Transverse colon (tissue), 4 donors: ENCODE measurements around the gene CCDC185. TPM values are rescaled to one million over a fixed set of nuclear protein-coding genes. Genes with fewer than 3 reads are reported as not detected.

Source experiments
- DNase-seq: peaks from one replicate; pipeline ENCODE4 v3.0.0-alpha.2; 2019
- H3K27ac ChIP-seq, 4 donors: fragments of 200-600 bp; sonication (generic); 2 replicates each; pipeline ENCODE4 v1.5.1; 2016 to 2018; ENCODE audit warnings: inconsistent platforms in 4 of 4
- H3K27me3 ChIP-seq: fragments of 200-600 bp; sonication (generic); 2 replicates; pipeline ENCODE4 v1.5.1; 2017; ENCODE audit warnings: inconsistent platforms
- H3K36me3 ChIP-seq, 4 donors: fragments of 200-600 bp; sonication (generic); 2 replicates each; pipeline ENCODE4 v1.5.1; 2017 to 2019; ENCODE audit warnings: inconsistent platforms in 4 of 4
- H3K4me1 ChIP-seq, 4 donors: fragments of 200-600 bp; sonication (generic); 2 replicates each; pipeline ENCODE4 v1.5.1; 2017 to 2020; ENCODE audit warnings: inconsistent platforms in 4 of 4
- H3K4me3 ChIP-seq, 4 donors: fragments of 200-600 bp; sonication (generic); 1 replicate in 1 of 4; 2 replicates in 3 of 4; pipeline versions ENCODE4 v1.5.1 to v1.6.1; 2017 to 2019; ENCODE audit warnings: inconsistent platforms in 4 of 4
- H3K9me3 ChIP-seq, 2 donors: fragments of 200-600 bp; sonication (generic); 2 replicates each; pipeline ENCODE4 v1.5.1; 2017 to 2019; ENCODE audit warnings: inconsistent platforms in 2 of 2
- EP300 ChIP-seq: sonication (generic); formaldehyde crosslinking; IDR thresholded peaks from one replicate; pipeline ENCODE4 v1.6.1; 2017; ENCODE audit warnings: antibody characterized with exemption, low read depth
- POLR2A ChIP-seq: fragments of 450-650 bp; IDR thresholded peaks from one replicate; pipeline ENCODE4 v1.6.1; 2016; ENCODE audit warnings: antibody characterized with exemption, mild to moderate bottlenecking, moderate library complexity
- POLR2AphosphoS5 ChIP-seq, 3 donors: sonication (generic); formaldehyde crosslinking; IDR thresholded peaks; one replicate each; pipeline ENCODE4 v1.6.1; 2016; ENCODE audit warnings: antibody characterized with exemption in 3 of 3
- WGBS, 2 donors: methylation state at CpG; one replicate each; pipeline ENCODE4 v1.1.5; 2018; ENCODE audit warnings: low coverage in 1 of 2; 5-methylcytosine and 5-hydroxymethylcytosine counted together
- in situ Hi-C, 4 donors: fragments of 200-750 bp; cut with MboI; loops; one replicate each; pipeline versions ENCODE4 v1.15.0 to v1.15.1; 2017; ENCODE audit warnings: low sequenced_read_pairs in 3 of 4, low pct_ligation_motif_present in 1 of 4, low pct_unique_long_range_greater_than_20kb in 1 of 4
- intact Hi-C: fragments of 100-400 bp; cut with DNase I; formaldehyde crosslinking; loops from one replicate; pipeline ENCODE4 v1.15.1; 2023; ENCODE audit warnings: low total_unique reads
- total RNA-seq, 4 donors: library from RNA; depleted of rRNA; stranded (reverse); fragments of >200 nt; gene quantifications; one replicate each; pipeline ENCODE4 v1.1.0, GENCODE V29; 2016
- TF ChIP-seq, protein P1 (sequence below), 5 experiments: fragments of 200-600 bp in 3 of 5; fragments of 450-650 bp in 2 of 5; sonication (generic) in 3 of 5; IDR thresholded peaks; 1 replicate in 2 of 5; 2 replicates in 3 of 5; pipeline ENCODE4 v1.5.1; 2016 to 2017; ENCODE audit warnings: antibody characterized with exemption in 5 of 5, inconsistent platforms in 3 of 5, mild to moderate bottlenecking in 2 of 5, moderate library complexity in 1 of 5

The CCDC185 gene
- total RNA-seq, 4 donors from 2014 or later = not detected

DNA sequence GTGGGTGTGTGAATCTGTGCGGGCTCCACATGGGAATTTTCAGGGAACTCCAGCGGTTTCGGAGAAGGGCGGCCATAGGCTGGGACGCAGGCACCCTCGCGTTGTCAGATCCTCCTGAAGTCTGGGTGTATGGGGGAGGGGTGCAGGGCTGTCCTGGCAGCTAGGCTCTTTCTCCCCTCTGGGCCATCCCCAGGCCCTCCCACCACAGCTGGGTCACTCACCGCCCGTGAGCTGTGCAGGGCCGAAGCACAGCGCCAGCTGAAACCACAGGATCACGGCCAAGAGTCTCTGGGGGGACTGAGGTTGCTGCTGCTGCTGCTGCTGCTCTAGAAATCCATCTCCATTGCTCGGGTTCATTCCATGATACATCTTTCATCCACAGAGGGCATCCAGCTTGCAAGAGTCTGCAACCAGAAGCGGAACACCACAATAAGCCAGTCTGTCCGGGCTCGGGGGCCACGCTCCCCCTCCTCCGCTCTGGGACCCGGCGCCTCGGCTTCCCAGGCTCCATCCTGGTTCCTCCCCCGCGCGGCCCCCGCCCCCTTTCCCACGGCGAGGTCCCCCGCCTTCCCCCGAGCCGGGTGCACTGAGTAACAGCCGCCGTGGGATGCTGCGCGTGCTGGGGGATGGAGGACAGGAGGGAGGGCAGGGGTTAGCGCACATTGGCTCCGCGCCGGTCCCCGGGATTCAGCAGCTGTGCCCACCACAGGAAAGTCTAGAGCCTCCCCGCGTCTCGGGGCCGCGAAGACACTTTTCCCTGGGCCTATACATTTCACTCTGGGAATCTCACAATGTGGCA is 30.0 kb upstream of the CCDC185 start:
- in situ Hi-C loops (no loop called here), intact Hi-C loops (no loop called here)
- H3K4me3 ChIP-seq = peak overlapping the region; percentile 35 to 60 (median 46)
- H3K9me3 ChIP-seq = no peaks in the 10 kb centered on the region
- H3K27me3 ChIP-seq = peaks cover 65% of the 10 kb centered on the region
- no peaks in the 10 kb centered on the region for H3K36me3 ChIP-seq
- 6% methylated on average over 34 of the region's 44 CpGs; no CpG with 5 or more reads in 1 of the 2 donors for WGBS, 2 donors
- no peak overlapping the region for H3K27ac ChIP-seq
- H3K4me1 ChIP-seq = peaks cover 12 to 18% (median 13%) of the 10 kb centered on the region in 4 donors
- DNase-seq = peak; percentile 16
- TF ChIP-seq POLR2AphosphoS5 (IDR thresholded peaks at IDR 0.05) (no peak), EP300 (no peak), POLR2A (no peak)
- TF ChIP-seq, protein P1, sequence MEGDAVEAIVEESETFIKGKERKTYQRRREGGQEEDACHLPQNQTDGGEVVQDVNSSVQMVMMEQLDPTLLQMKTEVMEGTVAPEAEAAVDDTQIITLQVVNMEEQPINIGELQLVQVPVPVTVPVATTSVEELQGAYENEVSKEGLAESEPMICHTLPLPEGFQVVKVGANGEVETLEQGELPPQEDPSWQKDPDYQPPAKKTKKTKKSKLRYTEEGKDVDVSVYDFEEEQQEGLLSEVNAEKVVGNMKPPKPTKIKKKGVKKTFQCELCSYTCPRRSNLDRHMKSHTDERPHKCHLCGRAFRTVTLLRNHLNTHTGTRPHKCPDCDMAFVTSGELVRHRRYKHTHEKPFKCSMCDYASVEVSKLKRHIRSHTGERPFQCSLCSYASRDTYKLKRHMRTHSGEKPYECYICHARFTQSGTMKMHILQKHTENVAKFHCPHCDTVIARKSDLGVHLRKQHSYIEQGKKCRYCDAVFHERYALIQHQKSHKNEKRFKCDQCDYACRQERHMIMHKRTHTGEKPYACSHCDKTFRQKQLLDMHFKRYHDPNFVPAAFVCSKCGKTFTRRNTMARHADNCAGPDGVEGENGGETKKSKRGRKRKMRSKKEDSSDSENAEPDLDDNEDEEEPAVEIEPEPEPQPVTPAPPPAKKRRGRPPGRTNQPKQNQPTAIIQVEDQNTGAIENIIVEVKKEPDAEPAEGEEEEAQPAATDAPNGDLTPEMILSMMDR (IDR thresholded peaks at IDR 0.05) = no peak

DNA sequence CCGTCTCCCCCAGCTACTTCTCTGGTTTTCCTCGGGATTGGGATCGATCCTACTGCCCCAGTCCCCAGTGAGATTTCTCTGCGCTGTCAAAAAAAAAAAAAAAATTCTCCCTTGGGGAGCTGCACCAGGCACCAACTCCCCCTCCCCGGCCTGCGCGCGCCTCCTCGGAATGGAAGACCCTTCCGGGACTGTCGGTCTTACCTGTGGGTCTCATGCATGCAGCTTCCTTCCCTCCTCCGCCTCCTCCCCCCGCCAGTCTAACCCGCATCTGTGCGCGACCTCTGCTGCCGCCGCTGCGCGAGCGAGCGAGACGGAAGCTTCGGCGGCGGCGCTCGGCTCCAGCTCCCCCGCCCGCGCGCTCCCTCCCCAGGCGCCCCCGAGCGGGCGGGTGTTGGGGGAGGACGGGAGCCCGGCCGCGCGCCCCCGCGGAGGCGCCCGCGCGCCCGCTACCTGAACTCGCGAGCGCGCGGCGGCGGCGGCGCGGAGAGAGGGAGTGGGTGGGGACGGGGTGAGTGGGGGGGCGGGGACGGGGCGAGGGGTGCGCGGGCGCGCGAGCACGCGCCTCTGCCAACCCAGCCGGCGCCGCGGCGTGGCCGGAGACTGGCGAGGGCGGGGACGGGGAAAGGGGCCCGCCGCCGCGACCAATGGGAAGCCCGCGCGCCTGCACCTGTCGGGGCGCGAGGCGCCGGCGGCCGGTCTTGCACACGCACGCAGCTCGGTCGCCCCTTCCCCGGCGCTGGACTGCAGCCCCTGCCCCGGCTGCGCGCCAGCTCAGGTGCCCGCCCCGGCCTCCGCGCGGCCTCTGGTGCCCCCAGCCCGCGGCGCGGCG is 29.1 kb upstream of the CCDC185 start, which contains the start of gene SUSD4:
Gene SUSD4 (minus strand): TSS at position 321 of the 829 bp plus-strand sequence. CDS start 751 bp downstream, outside the sequence.
- Histone ChIP-seq H3K9me3 (no peaks in the 10 kb centered on the region), H3K4me1 (peaks cover 12 to 18% (median 13%) of the 10 kb centered on the region in 4 donors), H3K36me3 (no peaks in the 10 kb centered on the region), H3K4me3 (peak within 1 kb of the TSS; percentile 35 to 60 (median 46)), H3K27me3 (peaks cover 61% of the 10 kb centered on the region), H3K27ac (no peak within 1 kb of the TSS)
- TF ChIP-seq POLR2AphosphoS5 (IDR thresholded peaks at IDR 0.05) = no peak
- no peak for TF ChIP-seq EP300
- no peak for TF ChIP-seq POLR2A
- TF ChIP-seq, protein P1 (IDR thresholded peaks at IDR 0.05) = no peak
- in situ Hi-C loops (no loop called here), intact Hi-C loops (no loop called here)
- peak; percentile 38 for DNase-seq
- 1% methylated on average over 41 of the region's 111 CpGs; no CpG with 5 or more reads in 1 of the 2 donors for WGBS, 2 donors

DNA sequence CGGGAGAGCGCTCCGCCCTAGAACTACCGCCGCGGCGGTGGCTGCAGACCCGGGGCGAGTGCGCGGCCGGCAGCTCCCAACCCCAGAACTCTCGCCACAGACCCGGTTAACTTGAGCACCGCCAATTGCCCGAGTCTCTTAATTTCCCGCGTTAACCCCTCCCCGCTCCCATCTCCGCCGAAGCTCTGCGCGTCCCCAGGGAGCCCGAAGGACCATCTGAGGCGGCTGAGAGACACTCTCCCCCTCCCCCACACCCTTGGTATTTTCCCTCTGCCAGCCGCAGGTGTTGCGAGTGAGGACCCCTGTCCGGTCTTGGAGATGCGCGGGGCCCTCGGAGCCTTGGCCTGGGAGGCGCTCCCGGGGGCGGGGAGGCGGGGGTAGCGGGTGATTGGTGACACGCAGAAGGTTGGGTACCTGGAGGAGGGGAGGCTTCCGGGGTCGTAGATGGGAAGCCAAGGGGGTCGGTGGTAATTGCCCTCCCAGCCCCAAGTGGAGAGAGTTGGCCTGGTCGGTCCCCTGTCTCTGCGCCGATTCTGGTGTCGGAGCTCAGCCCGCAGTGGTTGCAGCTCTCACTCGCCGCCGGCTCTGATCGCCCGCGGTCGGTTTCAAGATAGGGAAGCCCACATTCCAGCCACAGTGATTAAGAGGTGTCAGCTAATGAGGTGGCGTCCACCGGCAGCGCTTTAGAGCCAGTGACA is 28.4 kb upstream of the CCDC185 start:
- in situ Hi-C loops (no loop called here), intact Hi-C loops (no loop called here)
- H3K9me3 ChIP-seq = no peaks in the 10 kb centered on the region
- H3K27me3 ChIP-seq = peaks cover 61% of the 10 kb centered on the region
- 0 to 2% methylated on average over 3 to 42 of the region's 55 CpGs for WGBS, 2 donors
- H3K4me3 ChIP-seq = peak overlapping the region in 3 of 4 donors; percentile 43 to 60 (median 48)
- DNase-seq = no peak
- no peaks in the 10 kb centered on the region for H3K36me3 ChIP-seq
- H3K27ac ChIP-seq = no peak overlapping the region
- H3K4me1 ChIP-seq = peaks cover 12 to 18% (median 13%) of the 10 kb centered on the region in 4 donors
- TF ChIP-seq POLR2AphosphoS5 (IDR thresholded peaks at IDR 0.05) (no peak), EP300 (no peak)
- TF ChIP-seq, protein P1 (IDR thresholded peaks at IDR 0.05) = no peak
